ENCODE data around the gene NSUN4.
A peak's percentile ranks its signal among the peaks of the same experiment; 100 is the strongest.
"Not testable (repeated sequence)": the region's sequence is repeated elsewhere in the genome, so short reads cannot be mapped to it uniquely, and the experiment has no call there.

Gene NSUN4

DNA sequence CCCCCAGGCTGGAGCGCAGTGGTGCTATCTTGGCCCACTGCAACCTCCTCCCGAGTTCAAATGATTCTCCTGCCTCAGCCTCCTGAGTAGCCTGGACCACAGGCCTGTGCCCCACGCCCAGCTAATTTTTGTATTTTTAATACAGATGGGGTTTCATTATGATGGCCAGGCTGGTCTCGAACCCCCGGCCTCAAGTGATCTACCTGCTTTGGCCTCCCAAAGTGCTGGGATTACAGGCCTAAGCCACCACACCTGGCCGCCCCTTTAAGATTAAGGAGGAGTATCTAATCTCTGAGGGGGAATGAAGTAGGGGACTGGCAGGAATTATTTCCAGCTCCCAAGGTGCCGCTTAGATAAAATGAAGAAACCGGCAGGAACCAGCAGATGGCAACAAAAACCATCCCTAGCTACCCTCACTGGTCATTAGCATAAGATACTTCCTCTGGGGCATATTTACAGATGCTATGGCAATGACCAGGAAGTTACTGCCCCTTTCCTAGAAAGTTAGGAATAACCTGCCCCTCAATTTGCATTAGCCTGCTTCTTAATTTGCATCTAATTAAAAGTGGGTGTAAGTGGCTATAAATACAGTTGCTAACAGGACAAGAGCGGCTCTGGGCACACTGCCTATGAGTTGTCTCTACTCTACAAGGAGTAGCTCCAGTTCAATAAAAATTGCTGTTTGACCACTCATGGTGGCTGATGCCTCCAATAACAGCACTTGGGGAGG lies 7.1 kb upstream of the NSUN4 start:
- DNase-seq (ENCODE audit: low read depth in 1 of 2, low spot score in 1 of 2): peak in 1 of 2 experiments; percentile 68
- no peak overlapping the region for H3K4me3 ChIP-seq (replicated peaks; ENCODE audit: insufficient read depth, low read length)
- H3K27me3 ChIP-seq (ENCODE audit: insufficient read depth, poor library complexity, severe bottlenecking): no peaks in the 10 kb centered on the region
- no peak; the same call in 1 of the 2 replicates for TF ChIP-seq SPI1 (IDR thresholded peaks at IDR 0.05; ENCODE audit: borderline replicate concordance, low read depth)
- TF ChIP-seq REST (IDR thresholded peaks at IDR 0.05; ENCODE audit: insufficient replicate concordance, low read depth): no peak
- TF ChIP-seq, protein P1, sequence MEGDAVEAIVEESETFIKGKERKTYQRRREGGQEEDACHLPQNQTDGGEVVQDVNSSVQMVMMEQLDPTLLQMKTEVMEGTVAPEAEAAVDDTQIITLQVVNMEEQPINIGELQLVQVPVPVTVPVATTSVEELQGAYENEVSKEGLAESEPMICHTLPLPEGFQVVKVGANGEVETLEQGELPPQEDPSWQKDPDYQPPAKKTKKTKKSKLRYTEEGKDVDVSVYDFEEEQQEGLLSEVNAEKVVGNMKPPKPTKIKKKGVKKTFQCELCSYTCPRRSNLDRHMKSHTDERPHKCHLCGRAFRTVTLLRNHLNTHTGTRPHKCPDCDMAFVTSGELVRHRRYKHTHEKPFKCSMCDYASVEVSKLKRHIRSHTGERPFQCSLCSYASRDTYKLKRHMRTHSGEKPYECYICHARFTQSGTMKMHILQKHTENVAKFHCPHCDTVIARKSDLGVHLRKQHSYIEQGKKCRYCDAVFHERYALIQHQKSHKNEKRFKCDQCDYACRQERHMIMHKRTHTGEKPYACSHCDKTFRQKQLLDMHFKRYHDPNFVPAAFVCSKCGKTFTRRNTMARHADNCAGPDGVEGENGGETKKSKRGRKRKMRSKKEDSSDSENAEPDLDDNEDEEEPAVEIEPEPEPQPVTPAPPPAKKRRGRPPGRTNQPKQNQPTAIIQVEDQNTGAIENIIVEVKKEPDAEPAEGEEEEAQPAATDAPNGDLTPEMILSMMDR (IDR thresholded peaks at IDR 0.05; ENCODE audit: insufficient read depth, low read length): peak; percentile 50
- no peak overlapping the region for H3K27ac ChIP-seq (replicated peaks)

DNA sequence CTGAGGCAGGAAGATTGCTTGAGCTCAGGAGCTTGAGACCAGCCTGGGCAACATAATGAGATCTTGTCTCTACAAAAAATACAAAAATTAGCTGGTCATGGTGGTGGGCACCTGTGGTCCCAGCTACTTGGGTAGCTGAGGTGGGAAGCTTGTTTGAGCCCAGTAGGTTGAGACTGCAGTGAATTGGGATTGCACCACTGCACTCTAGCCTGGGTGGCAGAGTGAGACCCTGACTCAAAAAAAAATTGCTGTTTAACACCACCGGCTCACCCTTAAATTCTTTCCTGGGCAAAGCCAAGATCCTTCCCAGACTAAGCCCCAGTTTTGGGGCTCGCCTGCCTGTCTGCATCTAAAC lies 6.6 kb upstream of the NSUN4 start:
- DNase-seq (ENCODE audit: low read depth in 1 of 2, low spot score in 1 of 2): no peak
- no peaks in the 10 kb centered on the region for H3K27me3 ChIP-seq (ENCODE audit: insufficient read depth, poor library complexity, severe bottlenecking)
- no peak overlapping the region for H3K27ac ChIP-seq (replicated peaks)
- H3K4me3 ChIP-seq (replicated peaks; ENCODE audit: insufficient read depth, low read length): no peak overlapping the region
- TF ChIP-seq GABPA (IDR thresholded peaks at IDR 0.05; ENCODE audit: low read depth): no peak
- TF ChIP-seq, protein P1 (IDR thresholded peaks at IDR 0.05; ENCODE audit: insufficient read depth, low read length): no peak
- TF ChIP-seq SPI1 (IDR thresholded peaks at IDR 0.05; ENCODE audit: borderline replicate concordance, low read depth): no peak
- TF ChIP-seq POLR2AphosphoS5 (IDR thresholded peaks at IDR 0.05; ENCODE audit: low read depth): no peak
- no peak for TF ChIP-seq REST (IDR thresholded peaks at IDR 0.05; ENCODE audit: insufficient replicate concordance, low read depth)

- Histone ChIP-seq H3K4me3 (replicated peaks; ENCODE audit: insufficient read depth, low read length) (no peak overlapping the region), H3K27ac (replicated peaks) (no peak overlapping the region), H3K27me3 (ENCODE audit: insufficient read depth, poor library complexity, severe bottlenecking) (no peaks in the 10 kb centered on the region)
- no peak for TF ChIP-seq GABPA (IDR thresholded peaks at IDR 0.05; ENCODE audit: low read depth)
- no peak for TF ChIP-seq SPI1 (IDR thresholded peaks at IDR 0.05; ENCODE audit: borderline replicate concordance, low read depth)
- no peak for TF ChIP-seq POLR2AphosphoS5 (IDR thresholded peaks at IDR 0.05; ENCODE audit: low read depth)
- TF ChIP-seq, protein P1 (IDR thresholded peaks at IDR 0.05; ENCODE audit: insufficient read depth, low read length): no peak
- no peak for TF ChIP-seq REST (IDR thresholded peaks at IDR 0.05; ENCODE audit: insufficient replicate concordance, low read depth)
- no peak for DNase-seq (ENCODE audit: low read depth in 1 of 2, low spot score in 1 of 2)
Observed at GRCh38 chr1:46335081-46335480, 5.5 kb upstream of the NSUN4 start.

GRCh38 chr1:46337409-46337808 lies 3.2 kb upstream of the NSUN4 start:
- H3K27me3 ChIP-seq (ENCODE audit: insufficient read depth, poor library complexity, severe bottlenecking); H3K4me3 ChIP-seq (replicated peaks; ENCODE audit: insufficient read depth, low read length); H3K27ac ChIP-seq (replicated peaks); DNase-seq (ENCODE audit: low read depth in 1 of 2, low spot score in 1 of 2): not testable (repeated sequence)
